ENCODE measurements around the gene TASP1. TPM values are rescaled to one million over a fixed set of nuclear protein-coding genes. Genes with fewer than 3 reads are reported as not detected.

TASP1 gene
- total and polyA plus RNA-seq, 10 donors, result 6.3 to 21.5 (median 15.5) TPM

DNA sequence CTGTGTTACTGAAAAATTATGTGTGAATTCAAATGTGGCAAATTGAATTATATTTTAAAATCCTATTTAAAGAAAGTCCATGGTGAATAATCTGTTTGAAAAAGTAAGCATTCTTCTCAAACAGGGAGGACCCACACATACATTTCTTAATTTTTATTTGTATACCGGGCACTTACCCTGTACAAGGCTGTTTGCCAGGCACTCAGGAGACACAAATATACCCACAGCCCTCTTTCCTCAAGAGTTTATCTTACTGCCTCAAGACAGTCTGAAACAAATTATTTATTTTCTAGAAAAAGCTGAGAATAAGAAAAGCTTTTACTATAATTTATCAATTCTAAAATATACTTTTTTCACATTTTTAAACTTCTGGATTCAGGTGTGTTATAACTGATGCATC lies 114.4 kb downstream of the TASP1 start:
- Histone ChIP-seq H3K27ac (no peak overlapping the region), H3K9me3 (peaks cover 0 to 8% (median 0%) of the 10 kb centered on the region in 8 donors), H3K4me1 (no peaks in the 10 kb centered on the region), H3K36me3 (peaks cover 0 to 72% (median 27%) of the 10 kb centered on the region in 6 donors), H3K27me3 (replicated peaks in 1 of 7) (no peaks in the 10 kb centered on the region), H3K4me3 (no peak overlapping the region)
- intact Hi-C loops (cut with DNase I; ENCODE audit: low total_unique reads), result no loop called here
- no peak for TF ChIP-seq POLR2A (IDR thresholded peaks at IDR 0.05)
- no peak for DNase-seq
- WGBS, 5 donors, result 96 to 100% (median 97%) methylated on average over 1 of the region's 1 CpG

DNA sequence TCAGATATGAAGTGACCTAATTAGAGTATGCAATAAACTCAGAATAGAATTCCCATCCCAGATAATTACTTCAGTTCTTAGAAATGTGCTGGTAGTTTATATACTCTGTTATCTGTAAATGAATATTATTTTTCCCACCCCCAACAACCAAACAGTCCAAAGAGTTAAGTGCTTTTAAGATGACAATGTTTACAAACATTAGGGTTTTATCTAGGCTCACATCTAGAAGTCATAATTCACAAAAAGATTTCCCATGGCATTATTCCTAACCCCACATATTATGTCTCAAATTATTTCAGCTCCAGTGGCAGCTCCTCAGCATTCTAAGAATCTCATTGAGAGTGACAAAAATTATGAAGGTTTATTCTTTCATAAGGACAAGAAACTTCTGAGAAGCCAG lies 120.9 kb downstream of the TASP1 start:
- Histone ChIP-seq H3K9me3 (peaks cover 0 to 17% (median 5%) of the 10 kb centered on the region in 8 donors), H3K4me3 (no peak overlapping the region), H3K36me3 (peaks cover 0 to 52% (median 13%) of the 10 kb centered on the region in 6 donors), H3K27ac (no peak overlapping the region), H3K27me3 (replicated peaks in 1 of 7) (no peaks in the 10 kb centered on the region), H3K4me1 (no peaks in the 10 kb centered on the region)
- no peak for DNase-seq
- no peak for TF ChIP-seq POLR2AphosphoS5 (IDR thresholded peaks at IDR 0.05)
- TF ChIP-seq POLR2A (IDR thresholded peaks at IDR 0.05), result no peak
- intact Hi-C loops (cut with DNase I; ENCODE audit: low total_unique reads), result no loop called here

DNA sequence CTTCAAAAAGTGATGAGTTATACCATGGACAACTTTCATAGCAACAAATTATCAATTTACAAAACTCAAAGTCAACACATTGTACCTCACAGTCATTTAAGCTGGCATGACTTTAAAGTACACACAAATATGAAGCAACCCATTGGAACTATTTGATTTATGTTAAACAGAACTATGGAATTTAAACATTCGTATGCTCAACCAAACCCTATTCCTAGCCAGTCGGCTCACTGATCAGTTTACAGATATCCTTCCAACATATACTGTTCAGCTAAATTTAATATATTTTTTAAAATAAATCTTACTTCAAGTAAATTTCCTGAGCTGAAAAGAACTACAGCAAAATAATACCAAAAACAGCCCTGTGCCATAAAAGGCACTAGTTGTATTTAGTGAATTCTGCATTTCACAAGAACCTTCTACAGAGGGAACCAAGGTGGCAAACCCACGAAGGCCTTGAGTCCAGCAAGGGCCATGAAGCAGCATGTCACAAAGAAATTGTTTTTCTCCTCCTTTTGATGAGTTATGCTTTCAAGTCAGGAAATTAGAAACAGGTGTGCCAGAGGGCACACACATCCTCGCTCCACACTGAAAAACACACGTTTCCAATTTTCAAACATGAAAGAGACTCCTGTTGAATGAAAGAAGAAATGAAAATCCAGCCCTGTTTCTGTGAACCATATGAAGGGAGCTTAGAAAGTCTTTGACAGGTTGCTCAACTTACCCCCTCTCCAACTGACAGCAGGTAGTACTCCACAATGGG lies 122.8 kb downstream of the TASP1 start:
- Histone ChIP-seq H3K4me1 (no peaks in the 10 kb centered on the region), H3K27me3 (replicated peaks in 1 of 7) (no peaks in the 10 kb centered on the region), H3K36me3 (peaks cover 0 to 44% (median 12%) of the 10 kb centered on the region in 6 donors), H3K4me3 (no peak overlapping the region), H3K9me3 (peaks cover 0 to 21% (median 11%) of the 10 kb centered on the region in 8 donors), H3K27ac (no peak overlapping the region)
- DNase-seq, result no peak
- 80 to 91% (median 89%) methylated on average over 5 of the region's 5 CpGs for WGBS, 5 donors
- TF ChIP-seq, protein P1, sequence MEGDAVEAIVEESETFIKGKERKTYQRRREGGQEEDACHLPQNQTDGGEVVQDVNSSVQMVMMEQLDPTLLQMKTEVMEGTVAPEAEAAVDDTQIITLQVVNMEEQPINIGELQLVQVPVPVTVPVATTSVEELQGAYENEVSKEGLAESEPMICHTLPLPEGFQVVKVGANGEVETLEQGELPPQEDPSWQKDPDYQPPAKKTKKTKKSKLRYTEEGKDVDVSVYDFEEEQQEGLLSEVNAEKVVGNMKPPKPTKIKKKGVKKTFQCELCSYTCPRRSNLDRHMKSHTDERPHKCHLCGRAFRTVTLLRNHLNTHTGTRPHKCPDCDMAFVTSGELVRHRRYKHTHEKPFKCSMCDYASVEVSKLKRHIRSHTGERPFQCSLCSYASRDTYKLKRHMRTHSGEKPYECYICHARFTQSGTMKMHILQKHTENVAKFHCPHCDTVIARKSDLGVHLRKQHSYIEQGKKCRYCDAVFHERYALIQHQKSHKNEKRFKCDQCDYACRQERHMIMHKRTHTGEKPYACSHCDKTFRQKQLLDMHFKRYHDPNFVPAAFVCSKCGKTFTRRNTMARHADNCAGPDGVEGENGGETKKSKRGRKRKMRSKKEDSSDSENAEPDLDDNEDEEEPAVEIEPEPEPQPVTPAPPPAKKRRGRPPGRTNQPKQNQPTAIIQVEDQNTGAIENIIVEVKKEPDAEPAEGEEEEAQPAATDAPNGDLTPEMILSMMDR (IDR thresholded peaks at IDR 0.05 in 8 of 11, conservative IDR thresholded peaks at IDR 0.05 in 3 of 11), result no peak
- TF ChIP-seq POLR2AphosphoS5 (IDR thresholded peaks at IDR 0.05) (no peak), POLR2A (IDR thresholded peaks at IDR 0.05) (no peak)
- intact Hi-C loops (cut with DNase I; ENCODE audit: low total_unique reads), result no loop called here

DNA sequence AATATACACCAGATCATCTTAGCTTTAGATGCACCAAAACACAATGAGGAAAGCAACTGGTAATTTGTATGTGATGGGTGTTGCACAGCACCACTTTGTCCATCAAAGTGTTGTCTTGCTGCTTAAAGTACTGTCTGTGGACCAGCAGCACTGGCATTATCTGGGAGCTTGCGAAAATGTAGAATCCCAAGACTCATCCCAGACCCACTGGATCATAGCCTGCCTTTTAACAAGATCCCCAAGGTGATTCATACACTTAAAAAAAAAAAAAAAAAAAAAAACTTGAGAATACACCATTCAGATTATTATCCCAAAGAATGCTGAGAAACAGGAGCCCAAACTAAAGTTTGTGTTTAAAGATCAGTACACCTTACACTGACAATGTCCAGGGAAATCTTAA lies 123.4 kb downstream of the TASP1 start:
- H3K4me3 ChIP-seq, result no peak overlapping the region
- H3K27ac ChIP-seq, result no peak overlapping the region
- no peaks in the 10 kb centered on the region for H3K27me3 ChIP-seq (replicated peaks in 1 of 7)
- DNase-seq, result no peak
- H3K36me3 ChIP-seq, result peaks cover 0 to 44% (median 12%) of the 10 kb centered on the region in 6 donors
- peaks cover 0 to 21% (median 13%) of the 10 kb centered on the region in 8 donors for H3K9me3 ChIP-seq
- intact Hi-C loops (cut with DNase I; ENCODE audit: low total_unique reads), result no loop called here
- no peaks in the 10 kb centered on the region for H3K4me1 ChIP-seq
- TF ChIP-seq POLR2A (IDR thresholded peaks at IDR 0.05), result no peak
- TF ChIP-seq POLR2AphosphoS5 (IDR thresholded peaks at IDR 0.05), result no peak
- TF ChIP-seq, protein P1 (IDR thresholded peaks at IDR 0.05 in 8 of 11, conservative IDR thresholded peaks at IDR 0.05 in 3 of 11), result no peak
- 88 to 100% (median 97%) methylated on average over 1 of the region's 1 CpG for WGBS, 5 donors

DNA sequence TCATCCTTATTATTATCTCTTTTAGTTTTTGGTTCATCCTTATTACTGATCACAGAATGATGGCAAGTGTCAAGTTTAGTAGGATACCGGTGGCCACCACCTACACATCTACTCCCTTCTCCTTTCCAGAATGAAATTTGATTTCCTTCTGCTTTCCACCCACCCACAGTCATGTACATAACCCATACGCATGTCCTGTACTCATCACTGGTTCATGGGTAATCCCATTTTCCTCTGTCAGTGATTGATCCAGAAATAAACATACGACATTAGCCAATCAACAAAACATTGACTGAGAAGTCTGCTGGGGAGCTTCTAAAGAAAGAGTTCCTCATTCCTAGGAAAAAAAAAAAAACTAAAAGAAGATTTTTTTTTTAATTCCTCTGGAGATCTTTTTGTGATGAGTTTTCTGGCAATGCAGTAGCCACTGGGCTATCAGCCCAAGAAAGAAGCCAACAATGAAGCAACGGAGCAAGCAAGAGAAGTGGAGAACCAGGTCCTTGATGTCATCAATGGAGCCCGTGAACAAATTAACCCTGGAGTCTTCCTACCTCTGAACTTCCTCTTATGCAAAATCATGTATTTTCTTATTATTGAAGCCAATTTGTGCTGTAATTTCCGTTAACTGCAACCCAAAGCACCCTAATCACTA lies 127.8 kb downstream of the TASP1 start:
- Histone ChIP-seq H3K27ac (no peak overlapping the region), H3K27me3 (replicated peaks in 1 of 7) (no peaks in the 10 kb centered on the region), H3K36me3 (peaks cover 0 to 52% (median 12%) of the 10 kb centered on the region in 6 donors), H3K9me3 (peaks cover 3 to 59% (median 37%) of the 10 kb centered on the region in 8 donors), H3K4me3 (no peak overlapping the region), H3K4me1 (no peaks in the 10 kb centered on the region)
- TF ChIP-seq POLR2A (IDR thresholded peaks at IDR 0.05) (no peak), POLR2AphosphoS5 (IDR thresholded peaks at IDR 0.05) (no peak)
- TF ChIP-seq, protein P1 (IDR thresholded peaks at IDR 0.05 in 8 of 11, conservative IDR thresholded peaks at IDR 0.05 in 3 of 11), result no peak
- intact Hi-C loops (cut with DNase I; ENCODE audit: low total_unique reads), result no loop called here
- no peak for DNase-seq
- 90 to 93% (median 93%) methylated on average over 6 of the region's 6 CpGs for WGBS, 5 donors

Measured in spleen (tissue), 11 donors.